Stimulated activated CD4-positive, alpha-beta T cell treated with anti-CD3 and anti-CD28 coated beads, TNF-alpha, amount 100 ng/mL, for 48 hours (primary cell): ENCODE measurements around the gene SLC28A1.

Experiments
- DNase-seq, 3 donors: peaks; one replicate each; pipeline ENCODE4 v3.0.0-alpha.2; 2020; ENCODE audit warnings: low read depth in 3 of 3

Gene SLC28A1

DNA sequence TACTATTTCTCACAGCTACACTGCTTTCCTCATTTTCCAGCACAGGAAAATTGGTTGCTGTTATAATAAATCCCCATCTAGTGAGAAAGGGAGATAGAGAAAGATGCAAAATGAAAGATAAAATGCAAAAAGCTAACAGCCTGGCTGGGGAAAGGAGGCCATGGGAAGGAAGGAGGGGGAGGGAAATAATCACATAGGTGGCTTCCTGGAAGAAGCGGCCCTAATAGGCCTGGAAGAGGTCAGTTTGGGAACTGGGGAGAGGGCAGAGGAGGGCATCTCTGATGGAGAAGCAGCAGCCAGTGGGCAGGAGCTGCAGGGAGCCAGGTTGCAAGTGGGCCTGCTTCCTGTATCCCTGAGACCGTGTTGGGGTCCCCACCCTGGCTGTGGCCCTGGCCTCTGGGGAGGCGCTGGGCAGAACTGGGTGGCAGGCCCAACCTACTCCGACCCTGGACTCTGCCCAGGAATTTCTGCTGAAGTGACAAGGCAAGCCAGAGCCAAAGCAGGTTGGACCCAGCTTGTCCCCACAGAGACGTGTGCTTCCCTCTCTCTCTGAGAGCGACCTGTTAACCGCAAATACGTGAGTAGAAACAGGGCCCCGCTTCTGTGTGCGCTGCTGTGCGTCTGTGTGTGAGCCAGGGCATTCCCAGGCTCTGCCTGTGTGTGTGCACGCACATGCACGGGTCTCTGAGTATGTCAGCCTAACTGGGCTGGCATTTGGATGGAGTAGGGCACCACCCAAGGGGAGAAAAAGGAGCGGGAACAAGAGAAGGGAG, 1.9 kb downstream of the SLC28A1 start:
- no peak for DNase-seq

DNA sequence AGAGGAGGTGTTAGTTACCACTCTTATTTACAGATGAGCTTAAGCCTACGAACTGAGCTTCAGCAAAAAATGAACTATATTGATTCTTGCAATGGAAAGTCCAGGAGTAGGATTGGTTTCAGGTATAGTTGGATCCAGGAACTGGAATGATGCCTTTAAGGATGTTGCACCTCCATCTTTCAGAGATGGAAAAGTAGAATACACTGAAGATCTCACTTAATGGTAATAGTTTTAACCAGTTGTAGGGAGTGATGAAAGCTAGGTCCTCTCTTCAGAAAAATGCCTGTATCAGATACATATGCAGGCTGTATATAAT, 2.5 kb downstream of the SLC28A1 start:
- DNase-seq: no peak

- DNase-seq: no peak
Measured at GRCh38 chr15:84887938-84888337, 3.5 kb downstream of the SLC28A1 start.

DNA sequence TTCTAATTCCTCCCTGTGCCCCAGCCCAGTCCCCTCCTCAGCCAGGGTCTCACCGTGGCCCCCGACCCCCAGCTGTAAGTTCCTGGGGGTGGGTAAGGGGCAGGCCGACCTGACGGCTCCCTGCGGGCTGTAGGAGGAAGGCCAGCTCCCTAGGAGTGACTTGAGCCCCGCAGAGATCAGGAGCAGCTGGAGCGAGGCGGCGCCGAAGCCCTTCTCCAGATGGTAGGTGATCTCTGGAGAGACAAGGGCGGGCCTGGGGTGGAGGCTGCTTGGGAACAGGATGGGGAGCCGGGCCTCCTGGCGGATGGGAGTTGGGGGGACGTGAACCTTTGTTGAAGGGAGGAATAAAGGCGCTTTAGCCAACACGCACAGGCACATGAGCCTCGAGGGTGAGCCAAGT, 4.2 kb downstream of the SLC28A1 start:
- DNase-seq: no peak

GRCh38 chr15:84889313-84889990, 5.0 kb downstream of the SLC28A1 start:
- no peak for DNase-seq

- DNase-seq: no peak
Measured at GRCh38 chr15:84889991-84890669, 5.7 kb downstream of the SLC28A1 start.

GRCh38 chr15:84890670-84891162, 6.3 kb downstream of the SLC28A1 start:
- no peak for DNase-seq

DNA sequence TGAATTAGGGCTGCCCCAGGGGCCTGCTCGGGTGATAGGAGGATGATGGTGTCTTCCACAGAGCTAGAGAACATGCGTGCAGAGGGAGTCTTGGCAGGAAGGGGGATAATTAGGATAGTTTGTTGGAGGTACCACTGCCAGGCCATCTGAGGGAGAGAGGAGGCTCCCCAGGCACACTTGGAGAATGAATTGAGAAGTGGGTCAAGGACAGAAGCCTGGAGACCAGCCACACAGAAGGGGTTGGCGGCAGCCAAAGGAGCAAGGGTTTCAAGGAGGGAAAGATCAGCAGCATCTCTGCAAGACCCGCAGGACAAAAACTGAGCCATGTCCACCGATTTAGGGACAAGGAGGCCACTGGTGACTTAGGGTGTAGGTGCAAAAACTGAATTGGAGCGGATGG, 6.9 kb downstream of the SLC28A1 start:
- DNase-seq: no peak

GRCh38 chr15:84892786-84893307, 8.4 kb downstream of the SLC28A1 start:
- no peak for DNase-seq

- DNase-seq: no peak
Measured at GRCh38 chr15:84893607-84894006, 9.1 kb downstream of the SLC28A1 start.

DNA sequence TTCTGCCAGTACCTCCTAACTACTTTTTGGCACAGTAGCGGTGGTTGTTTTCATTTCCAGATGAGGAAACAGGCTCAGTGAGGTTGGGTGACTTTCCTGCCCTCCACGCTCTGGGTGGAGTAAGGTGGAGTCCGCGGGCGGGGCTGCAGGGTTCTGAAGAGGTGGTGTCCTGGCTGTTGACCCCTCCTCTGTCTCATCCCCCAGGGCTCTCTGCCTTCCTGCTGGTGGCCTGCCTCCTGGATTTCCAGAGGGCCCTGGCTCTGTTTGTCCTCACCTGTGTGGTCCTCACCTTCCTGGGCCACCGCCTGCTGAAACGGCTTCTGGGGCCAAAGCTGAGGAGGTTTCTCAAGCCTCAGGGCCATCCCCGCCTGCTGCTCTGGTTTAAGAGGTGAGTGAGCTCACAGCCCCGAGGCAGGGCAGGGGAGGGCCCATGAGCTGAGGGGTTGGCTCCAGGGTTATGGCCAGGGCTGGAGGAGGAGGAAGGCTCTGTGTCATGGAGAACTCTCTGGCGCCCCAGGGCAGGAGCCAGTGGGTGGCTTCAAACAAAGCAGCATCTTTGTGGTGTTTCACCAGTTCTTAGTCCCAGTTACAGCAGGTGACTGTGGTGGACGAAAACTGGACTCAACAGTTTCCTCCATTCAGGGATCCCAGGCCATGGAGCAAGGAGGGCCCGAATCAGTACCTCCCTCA, 10.4 kb downstream of the SLC28A1 start:
- no peak for DNase-seq

DNA sequence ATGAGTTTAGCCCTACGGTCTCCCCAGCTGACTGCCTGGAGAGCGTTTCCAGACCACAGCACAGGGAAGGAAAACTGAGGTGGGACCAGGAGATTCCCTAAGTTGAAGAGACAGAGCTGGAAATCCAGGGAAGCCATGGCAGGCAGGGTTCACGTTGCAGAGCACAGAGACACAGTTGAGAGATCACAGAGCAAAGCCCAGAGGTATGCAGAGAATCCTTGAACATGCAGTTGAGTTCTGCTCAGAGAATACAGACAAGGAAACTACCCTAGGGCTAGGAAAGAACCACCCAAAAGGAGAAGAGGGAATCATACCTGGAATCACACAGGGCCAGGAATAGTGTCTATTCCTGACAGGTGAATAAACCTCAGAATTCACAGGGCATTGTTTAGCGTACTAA, 14.3 kb downstream of the SLC28A1 start:
- DNase-seq: no peak

DNA sequence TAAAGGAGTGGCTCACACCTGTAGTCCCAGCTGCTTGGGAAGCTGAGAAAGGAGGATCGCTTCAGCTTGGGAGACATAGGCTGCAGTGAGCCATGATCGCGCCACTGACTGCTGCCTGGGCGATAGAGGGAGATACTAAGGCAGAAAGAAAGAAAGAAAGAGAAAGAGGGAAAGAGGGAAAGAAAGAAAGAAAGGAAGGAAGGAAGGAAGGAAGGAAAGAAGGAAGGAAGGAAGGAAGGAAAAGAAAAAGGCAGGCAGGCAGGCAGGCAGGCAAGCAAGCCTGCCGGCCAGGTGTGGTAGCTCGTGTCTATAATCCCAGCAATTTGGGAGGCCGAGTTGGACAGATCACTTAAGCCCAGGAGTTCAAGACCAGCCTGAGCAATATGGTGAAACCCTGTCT, 15.3 kb downstream of the SLC28A1 start:
- DNase-seq: no peak

GRCh38 chr15:84901540-84901939, 17.1 kb downstream of the SLC28A1 start:
- no peak for DNase-seq

- no peak for DNase-seq
Measured at GRCh38 chr15:84903751-84904150, 19.3 kb downstream of the SLC28A1 start.

DNA sequence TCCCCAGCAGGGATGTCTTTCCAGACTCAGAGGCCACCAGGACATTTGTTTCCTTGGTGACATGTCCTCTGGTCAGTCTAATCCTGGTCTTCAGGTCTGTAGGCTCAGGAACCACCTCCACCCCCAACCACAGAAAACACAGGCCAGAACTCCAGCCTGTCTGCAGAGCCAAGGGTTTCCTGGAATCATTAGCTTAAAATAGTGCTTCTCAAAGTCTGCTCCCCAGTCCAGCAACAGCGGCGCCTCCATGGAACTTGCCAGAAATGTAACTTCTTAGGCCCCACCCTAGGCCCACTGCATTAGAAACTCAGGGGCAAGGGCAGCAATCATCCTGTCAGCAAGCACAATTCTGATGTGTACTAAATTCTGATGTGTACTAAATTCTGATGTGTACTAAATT, 20.0 kb downstream of the SLC28A1 start:
- DNase-seq: no peak

DNA sequence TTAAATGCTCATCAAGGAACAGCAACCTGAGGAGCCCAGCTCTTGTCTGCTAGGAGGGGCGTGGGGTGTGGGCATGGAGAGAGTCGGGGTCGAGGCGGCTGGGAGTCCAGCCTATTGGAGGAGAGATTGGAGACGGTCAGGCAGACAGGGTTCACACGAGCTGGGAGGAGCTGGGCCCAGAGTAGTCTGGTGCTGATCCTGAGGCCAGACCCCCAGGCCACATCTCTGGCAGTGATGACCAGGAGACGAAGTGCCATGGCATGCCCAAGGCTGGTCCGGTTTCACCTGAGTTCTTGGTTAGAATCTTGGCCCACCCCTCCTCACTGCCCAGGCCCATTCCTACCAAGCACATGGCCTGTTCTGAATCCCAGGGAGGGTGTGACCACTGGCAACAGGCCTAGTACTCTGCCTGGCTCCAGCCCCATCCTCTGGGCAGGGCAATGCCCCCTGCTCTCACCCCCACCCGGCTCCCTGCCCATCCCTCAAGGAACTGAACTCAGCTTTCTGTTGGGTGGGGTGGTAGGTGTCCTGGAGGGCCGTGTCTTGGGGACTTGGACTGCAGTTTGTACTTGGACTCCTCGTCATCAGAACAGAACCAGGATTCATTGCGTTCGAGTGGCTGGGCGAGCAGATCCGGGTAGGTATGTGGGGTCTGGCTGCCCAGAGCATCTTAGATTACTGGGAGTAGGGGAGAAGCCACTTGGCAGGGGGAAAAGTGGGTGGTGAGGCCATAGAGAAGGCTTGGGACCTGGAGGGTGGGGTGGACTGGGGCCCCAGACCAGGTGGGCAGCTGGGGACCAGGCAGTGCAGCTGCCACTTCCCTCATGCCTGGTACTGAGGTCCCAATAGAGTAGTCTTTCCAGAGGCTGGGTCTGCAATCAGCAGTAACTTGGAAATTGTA, 20.8 kb downstream of the SLC28A1 start:
- DNase-seq: no peak

DNA sequence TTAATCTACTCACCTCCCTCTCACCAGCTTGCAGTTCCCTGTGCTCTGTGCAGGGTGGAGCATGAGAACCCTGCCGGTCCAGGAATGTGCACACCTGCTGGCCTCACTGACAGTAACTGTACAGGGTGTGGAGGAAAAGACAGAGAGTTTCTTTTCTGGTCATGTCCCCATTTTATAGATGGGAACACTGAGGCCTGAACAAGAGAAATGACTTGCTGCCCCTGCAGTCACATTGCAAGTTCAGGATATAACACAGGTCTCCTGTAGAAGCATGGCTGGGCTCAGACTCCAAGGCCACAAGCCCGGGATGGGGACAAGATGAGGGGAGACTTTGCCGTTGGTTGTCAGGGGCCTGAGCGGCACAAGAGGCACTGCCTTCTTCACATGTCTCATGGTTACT, 23.3 kb downstream of the SLC28A1 start:
- no peak for DNase-seq

- no peak for DNase-seq
Measured at GRCh38 chr15:84908564-84908963, 24.1 kb downstream of the SLC28A1 start.

GRCh38 chr15:84909029-84909428, 24.6 kb downstream of the SLC28A1 start:
- DNase-seq: no peak

DNA sequence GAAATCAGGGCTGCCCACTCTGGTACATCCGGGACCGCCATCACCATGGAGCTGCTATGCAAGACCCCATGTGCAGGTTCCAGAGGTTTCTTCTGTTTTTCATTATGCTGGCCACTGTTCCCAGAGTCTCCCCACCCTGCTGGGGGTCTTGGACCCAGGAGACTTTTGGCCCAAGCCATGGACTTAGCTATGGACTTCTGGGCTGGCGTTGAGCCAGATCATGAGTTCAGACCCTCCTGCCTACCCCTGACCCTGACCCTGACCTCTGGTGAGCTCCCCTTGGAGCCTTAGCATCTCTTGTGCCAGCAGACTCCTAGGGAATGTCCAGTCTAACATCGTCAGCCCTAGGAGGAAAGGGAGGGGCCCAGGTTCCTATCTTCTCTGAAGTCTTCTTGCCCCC, 25.3 kb downstream of the SLC28A1 start:
- no peak for DNase-seq
